Measurements from ENCODE around the gene NELFB. TPM values are rescaled to one million over a fixed set of nuclear protein-coding genes. Genes with fewer than 3 reads are reported as not detected.

The NELFB gene
- total and polyA plus RNA-seq, 5 donors from 2014 or later, result 22.3 to 46.4 (median 24.1) TPM

GRCh38 chr9:137216188-137216965 is 38.8 kb upstream of the NELFB start:
- DNase-seq (no peak), ATAC-seq (ENCODE audit: low read depth in 2 of 2) (no peak)
- Histone ChIP-seq H3K9me3 (ENCODE audit: control insufficient read depth in 2 of 2, low read length in 2 of 2) (no peaks in the 10 kb centered on the region), H3K4me3 (ENCODE audit: low read depth, low read length) (no peak overlapping the region), H3K36me3 (ENCODE audit: control insufficient read depth, insufficient read depth, low read length) (no peaks in the 10 kb centered on the region), H3K27ac (ENCODE audit: insufficient read depth, low read length, poor library complexity, severe bottlenecking) (no peak overlapping the region), H3K27me3 (ENCODE audit: control insufficient read depth, insufficient read depth, low read length) (no peaks in the 10 kb centered on the region), H3K4me1 (ENCODE audit: control insufficient read depth, insufficient read depth, low read length, poor library complexity, severe bottlenecking) (no peaks in the 10 kb centered on the region)
- Mint-ChIP-seq H3K9me3 (peaks cover 0 to under 1% (median 0%) of the 10 kb centered on the region in 7 donors), H3K27ac (no peak overlapping the region), H3K4me1 (no peaks in the 10 kb centered on the region), H3K27me3 (no peaks in the 10 kb centered on the region), H3K36me3 (no peaks in the 10 kb centered on the region), H3K4me3 (no peak overlapping the region)

GRCh38 chr9:137217276-137218211 is 37.6 kb upstream of the NELFB start:
- Mint-ChIP-seq H3K27me3 (no peaks in the 10 kb centered on the region), H3K9me3 (no peaks in the 10 kb centered on the region), H3K36me3 (no peaks in the 10 kb centered on the region), H3K4me3 (peak overlapping the region in 1 of 4 donors; percentile 47), H3K27ac (no peak overlapping the region), H3K4me1 (no peaks in the 10 kb centered on the region)
- no peaks in the 10 kb centered on the region for H3K9me3 ChIP-seq (ENCODE audit: control insufficient read depth in 2 of 2, low read length in 2 of 2)
- no peak for ATAC-seq (ENCODE audit: low read depth in 2 of 2)
- no peak overlapping the region for H3K4me3 ChIP-seq (ENCODE audit: low read depth, low read length)
- H3K4me1 ChIP-seq (ENCODE audit: control insufficient read depth, insufficient read depth, low read length, poor library complexity, severe bottlenecking), result peaks cover 4% of the 10 kb centered on the region
- DNase-seq, result no peak
- no peaks in the 10 kb centered on the region for H3K36me3 ChIP-seq (ENCODE audit: control insufficient read depth, insufficient read depth, low read length)
- no peaks in the 10 kb centered on the region for H3K27me3 ChIP-seq (ENCODE audit: control insufficient read depth, insufficient read depth, low read length)
- H3K27ac ChIP-seq (ENCODE audit: insufficient read depth, low read length, poor library complexity, severe bottlenecking), result no peak overlapping the region

DNA sequence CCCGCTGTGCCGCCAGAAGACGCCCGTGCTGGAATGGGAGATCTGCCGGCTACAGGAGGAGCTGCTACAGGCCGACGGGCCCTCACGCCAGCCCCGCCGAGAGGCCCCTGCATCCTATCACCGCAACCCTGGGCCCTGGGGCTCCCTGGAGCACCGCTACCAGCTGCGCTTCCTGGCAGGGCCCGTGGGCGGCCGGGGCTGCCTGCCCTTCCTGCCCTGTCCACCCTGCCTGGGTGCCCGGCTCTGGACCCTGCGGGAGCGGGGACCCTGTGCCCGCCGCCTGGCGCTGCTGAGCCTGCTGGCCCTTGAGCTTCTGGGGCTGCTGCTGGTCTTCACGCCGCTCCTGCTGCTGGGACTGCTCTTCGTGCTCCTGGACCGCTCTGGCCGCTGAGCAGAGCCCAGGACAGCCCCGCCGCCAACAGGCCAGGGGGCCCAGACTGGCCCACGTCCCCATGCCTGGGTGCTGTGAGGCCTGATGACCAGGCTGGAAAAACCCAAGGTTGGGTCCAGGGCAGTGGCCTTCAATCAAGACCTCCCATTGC is 36.8 kb upstream of the NELFB start:
- peaks cover 10% of the 10 kb centered on the region for H3K4me1 ChIP-seq (ENCODE audit: control insufficient read depth, insufficient read depth, low read length, poor library complexity, severe bottlenecking)
- H3K36me3 Mint-ChIP-seq, result no peaks in the 10 kb centered on the region

GRCh38 chr9:137218754-137219271 is 36.3 kb upstream of the NELFB start:
- H3K27ac ChIP-seq (ENCODE audit: insufficient read depth, low read length, poor library complexity, severe bottlenecking), result no peak overlapping the region
- no peaks in the 10 kb centered on the region for H3K36me3 ChIP-seq (ENCODE audit: control insufficient read depth, insufficient read depth, low read length)
- ATAC-seq (ENCODE audit: low read depth in 2 of 2), result no peak
- Mint-ChIP-seq H3K27me3 (no peaks in the 10 kb centered on the region), H3K4me3 (no peak overlapping the region), H3K27ac (no peak overlapping the region), H3K9me3 (no peaks in the 10 kb centered on the region), H3K4me1 (peaks cover 0 to 6% (median 3%) of the 10 kb centered on the region in 4 donors), H3K36me3 (no peaks in the 10 kb centered on the region)
- no peaks in the 10 kb centered on the region for H3K9me3 ChIP-seq (ENCODE audit: control insufficient read depth in 2 of 2, low read length in 2 of 2)
- no peak overlapping the region for H3K4me3 ChIP-seq (ENCODE audit: low read depth, low read length)
- peaks cover 13% of the 10 kb centered on the region for H3K4me1 ChIP-seq (ENCODE audit: control insufficient read depth, insufficient read depth, low read length, poor library complexity, severe bottlenecking)
- no peak for DNase-seq
- no peaks in the 10 kb centered on the region for H3K27me3 ChIP-seq (ENCODE audit: control insufficient read depth, insufficient read depth, low read length)

More for the DNA sequence above, 36.8 kb upstream of the NELFB start:
- H3K4me1 Mint-ChIP-seq, result peaks cover 0 to 6% (median under 1%) of the 10 kb centered on the region in 4 donors
- H3K36me3 ChIP-seq (ENCODE audit: control insufficient read depth, insufficient read depth, low read length), result no peaks in the 10 kb centered on the region
- H3K4me3 Mint-ChIP-seq, result no peak overlapping the region
- H3K27me3 Mint-ChIP-seq, result no peaks in the 10 kb centered on the region
- DNase-seq (no peak), ATAC-seq (ENCODE audit: low read depth in 2 of 2) (no peak)
- H3K27me3 ChIP-seq (ENCODE audit: control insufficient read depth, insufficient read depth, low read length), result no peaks in the 10 kb centered on the region
- H3K9me3 Mint-ChIP-seq, result no peaks in the 10 kb centered on the region
- H3K27ac ChIP-seq (ENCODE audit: insufficient read depth, low read length, poor library complexity, severe bottlenecking), result no peak overlapping the region
- H3K4me3 ChIP-seq (ENCODE audit: low read depth, low read length), result no peak overlapping the region
- no peak overlapping the region for H3K27ac Mint-ChIP-seq
- no peaks in the 10 kb centered on the region for H3K9me3 ChIP-seq (ENCODE audit: control insufficient read depth in 2 of 2, low read length in 2 of 2)

DNA sequence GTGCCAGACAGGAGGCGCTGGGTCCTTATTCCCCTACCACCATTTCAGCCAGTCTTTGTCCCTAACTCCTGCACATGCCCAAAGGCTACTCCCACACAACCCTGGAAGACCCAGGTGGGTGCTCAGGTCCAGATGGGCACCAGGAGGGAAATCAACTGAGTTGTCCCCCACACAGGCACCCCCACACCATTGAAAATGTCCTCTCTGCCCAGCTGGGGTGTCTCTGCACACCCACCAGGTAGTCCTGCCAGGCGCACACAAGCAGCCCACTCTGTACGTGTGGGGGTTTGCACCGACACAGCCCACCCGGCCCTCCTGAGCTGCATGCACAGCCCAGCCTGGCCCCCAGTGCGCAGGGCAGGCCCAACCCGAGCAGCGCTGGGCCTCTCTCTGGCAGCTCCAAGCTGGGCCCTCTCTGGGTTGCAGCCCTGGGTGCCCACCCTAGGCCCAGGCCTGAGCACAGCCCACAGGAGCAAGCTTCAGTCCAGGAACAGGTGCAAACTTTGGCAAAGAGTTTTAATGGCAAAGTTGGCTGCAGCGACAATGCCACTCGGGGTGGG is 35.3 kb upstream of the NELFB start:
- Mint-ChIP-seq H3K4me3 (peak overlapping the region in 3 of 4 donors; percentile 11 to 46 (median 25)), H3K9me3 (no peaks in the 10 kb centered on the region), H3K36me3 (no peaks in the 10 kb centered on the region), H3K27me3 (no peaks in the 10 kb centered on the region), H3K4me1 (peaks cover 0 to 10% (median 3%) of the 10 kb centered on the region in 4 donors), H3K27ac (no peak overlapping the region)
- H3K27me3 ChIP-seq (ENCODE audit: control insufficient read depth, insufficient read depth, low read length), result no peaks in the 10 kb centered on the region
- DNase-seq (no peak), ATAC-seq (ENCODE audit: low read depth in 2 of 2) (no peak)
- H3K9me3 ChIP-seq (ENCODE audit: control insufficient read depth in 2 of 2, low read length in 2 of 2), result no peaks in the 10 kb centered on the region
- H3K36me3 ChIP-seq (ENCODE audit: control insufficient read depth, insufficient read depth, low read length), result no peaks in the 10 kb centered on the region
- peaks cover 17% of the 10 kb centered on the region for H3K4me1 ChIP-seq (ENCODE audit: control insufficient read depth, insufficient read depth, low read length, poor library complexity, severe bottlenecking)
- no peak overlapping the region for H3K27ac ChIP-seq (ENCODE audit: insufficient read depth, low read length, poor library complexity, severe bottlenecking)
- no peak overlapping the region for H3K4me3 ChIP-seq (ENCODE audit: low read depth, low read length)

- H3K4me1 Mint-ChIP-seq, result peaks cover 0 to 10% (median 3%) of the 10 kb centered on the region in 4 donors
- no peaks in the 10 kb centered on the region for H3K36me3 Mint-ChIP-seq
- H3K27ac ChIP-seq (ENCODE audit: insufficient read depth, low read length, poor library complexity, severe bottlenecking), result no peak overlapping the region
- H3K36me3 ChIP-seq (ENCODE audit: control insufficient read depth, insufficient read depth, low read length), result no peaks in the 10 kb centered on the region
- H3K9me3 ChIP-seq (ENCODE audit: control insufficient read depth in 2 of 2, low read length in 2 of 2), result no peaks in the 10 kb centered on the region
- H3K4me3 ChIP-seq (ENCODE audit: low read depth, low read length), result no peak overlapping the region
- no peak overlapping the region for H3K27ac Mint-ChIP-seq
- no peaks in the 10 kb centered on the region for H3K9me3 Mint-ChIP-seq
- H3K4me3 Mint-ChIP-seq, result peak overlapping the region in 3 of 4 donors; percentile 15 to 73 (median 25)
- DNase-seq (no peak), ATAC-seq (ENCODE audit: low read depth in 2 of 2) (no peak)
- H3K27me3 Mint-ChIP-seq, result no peaks in the 10 kb centered on the region
- H3K27me3 ChIP-seq (ENCODE audit: control insufficient read depth, insufficient read depth, low read length), result no peaks in the 10 kb centered on the region
- H3K4me1 ChIP-seq (ENCODE audit: control insufficient read depth, insufficient read depth, low read length, poor library complexity, severe bottlenecking), result peaks cover 17% of the 10 kb centered on the region
Measured at GRCh38 chr9:137220317-137221094, 34.6 kb upstream of the NELFB start.

DNA sequence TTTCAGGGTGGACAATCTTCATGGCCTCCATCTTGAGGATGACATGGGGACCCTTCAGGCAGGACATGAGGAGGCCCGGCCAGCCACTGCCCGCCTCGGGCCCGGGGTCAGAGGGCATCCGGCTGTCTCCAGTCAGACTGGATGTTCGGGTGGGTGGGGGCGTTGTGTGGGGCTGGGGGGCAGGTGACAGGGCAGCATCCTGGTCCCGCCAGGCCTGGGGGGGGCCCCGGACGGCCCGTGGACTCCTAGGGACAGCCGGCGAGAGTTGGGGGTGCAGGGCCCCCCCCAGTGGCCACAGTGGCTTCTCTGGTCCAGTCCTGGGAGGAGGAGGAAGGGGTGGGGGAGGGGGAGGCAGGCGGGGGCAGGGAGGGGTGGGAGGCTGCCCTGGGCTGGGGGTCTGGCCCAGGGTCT is 34.0 kb upstream of the NELFB start:
- peaks cover 17% of the 10 kb centered on the region for H3K4me1 ChIP-seq (ENCODE audit: control insufficient read depth, insufficient read depth, low read length, poor library complexity, severe bottlenecking)
- Mint-ChIP-seq H3K9me3 (no peaks in the 10 kb centered on the region), H3K27ac (no peak overlapping the region), H3K4me3 (peak overlapping the region in 1 of 4 donors; percentile 73), H3K36me3 (no peaks in the 10 kb centered on the region), H3K4me1 (peaks cover 0 to 10% (median 3%) of the 10 kb centered on the region in 4 donors), H3K27me3 (no peaks in the 10 kb centered on the region)
- no peak for ATAC-seq (ENCODE audit: low read depth in 2 of 2)
- H3K4me3 ChIP-seq (ENCODE audit: low read depth, low read length), result no peak overlapping the region
- no peak overlapping the region for H3K27ac ChIP-seq (ENCODE audit: insufficient read depth, low read length, poor library complexity, severe bottlenecking)
- DNase-seq, result no peak
- H3K9me3 ChIP-seq (ENCODE audit: control insufficient read depth in 2 of 2, low read length in 2 of 2), result no peaks in the 10 kb centered on the region
- no peaks in the 10 kb centered on the region for H3K27me3 ChIP-seq (ENCODE audit: control insufficient read depth, insufficient read depth, low read length)
- no peaks in the 10 kb centered on the region for H3K36me3 ChIP-seq (ENCODE audit: control insufficient read depth, insufficient read depth, low read length)
